ENCODE data around the gene MAGEB17.
"Not testable (repeated sequence)": the region's sequence is repeated elsewhere in the genome, so short reads cannot be mapped to it uniquely, and the experiment has no call there.

MAGEB17 gene

GRCh38 chrX:16156692-16157331, 10.5 kb upstream of the MAGEB17 start:
- DNase-seq: no peak

GRCh38 chrX:16160729-16161128, 6.6 kb upstream of the MAGEB17 start:
- no peak for DNase-seq

GRCh38 chrX:16161173-16161572, 6.1 kb upstream of the MAGEB17 start:
- not testable (repeated sequence) for DNase-seq

- no peak for DNase-seq
Measured at GRCh38 chrX:16162391-16162790, 4.9 kb upstream of the MAGEB17 start.

GRCh38 chrX:16164748-16165147, 2.5 kb upstream of the MAGEB17 start:
- no peak for DNase-seq

- DNase-seq: no peak
Measured at GRCh38 chrX:16171039-16171438, 3.8 kb downstream of the MAGEB17 start.

- no peak for DNase-seq
Measured at GRCh38 chrX:16171944-16172343, 4.7 kb downstream of the MAGEB17 start.

GRCh38 chrX:16172391-16172790, 5.1 kb downstream of the MAGEB17 start:
- DNase-seq: no peak

- no peak for DNase-seq
Measured at GRCh38 chrX:16175329-16176061, 8.2 kb downstream of the MAGEB17 start.

GRCh38 chrX:16177260-16177659, 10.0 kb downstream of the MAGEB17 start:
- DNase-seq: no peak

- not testable (repeated sequence) for DNase-seq
Measured at GRCh38 chrX:16183843-16184242, 16.6 kb downstream of the MAGEB17 start.

GRCh38 chrX:16185725-16186136, 18.4 kb downstream of the MAGEB17 start:
- peak; percentile 16 for DNase-seq

GRCh38 chrX:16186380-16187007, 19.2 kb downstream of the MAGEB17 start:
- DNase-seq: no peak

- DNase-seq: no peak
Measured at GRCh38 chrX:16187024-16187760, 19.9 kb downstream of the MAGEB17 start.

GRCh38 chrX:16188687-16189086, 21.4 kb downstream of the MAGEB17 start:
- no peak for DNase-seq

GRCh38 chrX:16191605-16192004, 24.3 kb downstream of the MAGEB17 start:
- DNase-seq: no peak

GRCh38 chrX:16196829-16197228, 29.5 kb downstream of the MAGEB17 start:
- DNase-seq: no peak

- no peak for DNase-seq
Measured at GRCh38 chrX:16199343-16199742, 32.1 kb downstream of the MAGEB17 start.

- no peak for DNase-seq
Measured at GRCh38 chrX:16202943-16203342, 35.7 kb downstream of the MAGEB17 start.

GRCh38 chrX:16204538-16204937, 37.3 kb downstream of the MAGEB17 start:
- no peak for DNase-seq

- no peak for DNase-seq
Measured at GRCh38 chrX:16205840-16206239, 38.6 kb downstream of the MAGEB17 start.

GRCh38 chrX:16207634-16208033, 40.4 kb downstream of the MAGEB17 start:
- no peak for DNase-seq

- no peak for DNase-seq
Measured at GRCh38 chrX:16208601-16209000, 41.3 kb downstream of the MAGEB17 start.

Data from eye (tissue), 1 donor.